Activated naive CD4-positive, alpha-beta T cell treated with Interleukin-2 at 50 U/mL for 16 hours (primary cell): Measurements from ENCODE around the gene AOAH.
"Not testable (repeated sequence)": the region's sequence is repeated elsewhere in the genome, so short reads cannot be mapped to it uniquely, and the experiment has no call there.

Source experiments
- DNase-seq: peaks from one replicate; pipeline ENCODE4 v3.0.0-alpha.2; 2020

The AOAH gene

DNA sequence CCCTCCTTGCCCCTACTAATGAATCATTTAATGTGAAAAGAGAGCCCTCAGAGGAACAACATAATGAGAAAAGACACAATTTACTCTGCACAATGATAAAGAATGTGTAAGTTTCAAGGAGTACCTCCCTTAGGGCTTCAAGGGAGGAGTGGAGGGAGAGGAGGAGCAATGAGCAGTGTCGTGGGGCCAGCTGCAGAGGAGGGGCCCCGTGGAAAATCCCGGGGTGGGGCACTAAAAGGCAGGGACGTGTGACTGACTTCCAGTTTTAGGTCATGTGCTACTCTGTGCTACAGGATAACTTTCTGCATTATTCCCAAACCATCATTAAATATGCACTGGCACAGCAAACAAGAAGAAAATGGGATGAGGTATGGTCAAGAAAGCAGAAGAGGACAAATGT, 226.5 kb downstream of the AOAH start:
- no peak for DNase-seq

DNA sequence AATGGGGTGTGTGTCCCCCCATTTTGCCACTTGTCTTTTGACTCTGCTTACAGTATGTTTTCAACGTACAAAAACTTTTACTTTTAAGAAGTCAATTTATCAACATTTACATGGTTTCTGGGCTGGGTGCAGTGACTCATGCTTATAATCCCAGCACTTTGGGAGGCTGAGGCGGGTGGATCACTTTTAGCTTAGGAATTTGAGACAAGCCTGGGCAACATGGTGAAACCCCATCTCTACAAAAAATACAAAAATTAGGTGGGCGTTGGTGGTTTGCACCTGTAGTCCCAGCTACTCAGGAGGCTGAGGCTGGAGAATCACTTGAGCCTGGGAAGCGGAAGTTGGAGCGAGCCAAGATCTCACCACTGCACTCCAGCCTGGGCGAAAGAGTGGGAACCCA, 227.1 kb downstream of the AOAH start:
- not testable (repeated sequence) for DNase-seq

DNA sequence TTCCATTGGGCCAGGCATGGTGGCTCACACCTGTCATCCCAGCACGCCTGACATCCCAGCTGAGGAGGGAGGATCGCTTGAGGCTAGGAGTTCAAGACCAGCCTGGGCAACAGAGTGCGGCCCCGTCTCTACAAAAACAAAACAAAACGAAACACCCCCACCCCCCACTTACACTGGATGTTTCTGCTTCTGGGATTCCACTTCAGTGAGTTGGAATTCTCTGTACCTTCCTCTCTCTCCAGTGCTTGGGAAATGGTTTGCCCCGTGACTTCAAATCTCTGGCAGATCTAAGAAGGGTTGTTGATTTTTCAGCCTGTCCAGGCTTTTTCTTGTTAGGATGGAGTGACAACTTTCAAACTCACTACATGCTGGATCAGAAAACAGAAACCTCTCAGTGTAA, 227.7 kb downstream of the AOAH start:
- no peak for DNase-seq

DNA sequence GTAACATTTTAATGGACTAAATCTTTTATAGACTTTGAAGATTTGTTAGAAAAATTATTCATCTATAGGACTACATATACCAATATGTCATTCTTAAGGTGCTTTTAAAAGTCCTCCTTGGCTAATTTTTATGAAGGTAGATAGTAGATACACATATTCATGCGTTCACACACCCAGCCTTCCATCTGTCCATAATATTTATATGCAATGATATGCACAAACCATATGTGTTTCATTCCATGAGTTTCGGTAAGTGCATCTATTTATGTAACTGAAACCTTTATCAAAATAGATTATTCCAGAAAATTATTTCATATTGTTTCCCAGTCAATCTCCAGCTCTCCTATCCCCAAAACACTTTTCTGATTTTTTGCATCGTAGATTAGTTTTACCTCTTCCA, 233.0 kb downstream of the AOAH start:
- DNase-seq, result no peak

DNA sequence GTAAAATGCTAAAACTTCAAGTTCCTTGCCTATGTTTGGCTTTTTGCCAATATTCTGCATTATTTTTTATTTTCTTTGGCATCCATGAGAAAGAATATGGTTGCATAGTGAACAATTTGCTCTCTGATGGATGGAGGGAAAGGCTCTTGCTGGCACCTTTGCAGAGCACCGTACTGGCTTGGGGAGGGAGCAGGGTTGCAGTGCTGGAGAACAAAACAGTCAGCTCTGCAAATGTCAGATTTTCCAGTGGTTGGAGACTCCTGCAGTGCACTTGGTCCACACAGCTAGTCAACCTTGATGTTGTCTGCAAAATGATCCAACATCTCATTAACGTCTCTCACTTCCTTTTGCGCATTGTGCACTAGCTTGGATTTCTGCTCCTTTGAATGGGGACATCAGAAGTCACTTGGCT, 233.9 kb downstream of the AOAH start:
- DNase-seq, result no peak

DNA sequence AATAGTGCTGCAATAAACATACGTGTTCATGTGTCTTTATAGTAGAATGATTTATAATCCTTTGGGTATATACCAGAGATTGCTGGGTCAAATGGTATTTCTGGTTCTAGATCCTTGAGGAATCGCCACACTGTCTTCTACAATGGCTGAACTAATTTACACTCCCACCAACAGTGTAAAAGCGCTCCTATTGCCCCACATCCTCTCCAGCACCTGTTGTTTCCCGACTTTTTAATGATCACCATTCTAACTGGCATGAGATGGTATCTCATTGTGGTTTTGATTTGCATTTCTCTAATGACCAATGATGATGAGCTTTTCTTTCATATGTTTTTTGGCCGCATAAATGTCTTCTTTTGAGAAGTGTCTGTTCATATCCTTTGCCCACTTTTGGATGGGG, 235.6 kb downstream of the AOAH start:
- not testable (repeated sequence) for DNase-seq

DNA sequence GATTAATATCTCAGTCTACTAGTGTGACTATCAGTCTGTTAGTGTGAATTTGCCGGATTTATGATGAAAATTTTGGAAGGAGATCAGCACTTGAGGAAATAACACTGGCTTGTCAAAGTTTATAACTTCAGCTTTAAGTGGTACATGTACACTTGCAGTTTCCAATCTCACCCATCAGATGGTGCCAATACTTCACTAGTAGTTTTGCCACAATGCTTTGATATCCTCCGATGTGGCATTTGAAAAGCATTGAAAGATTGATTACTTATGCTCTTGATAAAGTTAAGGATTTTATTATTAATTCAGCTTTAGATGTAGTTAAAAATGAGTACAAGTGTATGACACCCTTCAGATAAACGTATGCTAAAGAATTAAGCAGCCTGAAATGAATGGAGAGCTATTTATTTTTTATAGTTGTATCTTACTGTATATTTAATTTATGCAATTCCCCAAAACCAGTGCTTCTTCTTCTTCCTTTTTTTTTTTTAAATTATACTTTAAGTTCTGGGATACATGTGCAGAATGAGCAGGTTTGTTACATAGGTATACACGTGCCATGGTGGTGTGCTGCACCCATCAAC, 236.4 kb downstream of the AOAH start:
- DNase-seq, result peak; percentile 6

DNA sequence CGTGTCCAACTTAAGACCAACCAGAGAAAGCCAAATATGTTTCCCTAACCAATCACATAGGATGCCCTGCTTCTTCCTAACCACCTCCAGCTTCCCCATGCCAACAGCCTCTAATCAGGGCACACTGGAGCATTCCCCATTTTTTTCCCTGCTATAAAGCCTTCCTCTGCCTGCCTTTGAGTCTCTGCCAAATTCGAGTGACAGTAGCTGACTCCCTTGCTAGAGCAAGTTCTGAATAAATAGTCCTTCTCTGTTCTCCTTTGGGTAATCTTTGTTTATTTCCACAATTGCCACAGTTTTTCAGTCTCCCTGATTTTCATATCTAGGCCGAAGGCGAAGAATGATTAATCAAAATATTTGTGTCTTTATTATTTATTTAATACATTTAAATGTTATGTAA, 238.0 kb downstream of the AOAH start:
- DNase-seq, result no peak

DNA sequence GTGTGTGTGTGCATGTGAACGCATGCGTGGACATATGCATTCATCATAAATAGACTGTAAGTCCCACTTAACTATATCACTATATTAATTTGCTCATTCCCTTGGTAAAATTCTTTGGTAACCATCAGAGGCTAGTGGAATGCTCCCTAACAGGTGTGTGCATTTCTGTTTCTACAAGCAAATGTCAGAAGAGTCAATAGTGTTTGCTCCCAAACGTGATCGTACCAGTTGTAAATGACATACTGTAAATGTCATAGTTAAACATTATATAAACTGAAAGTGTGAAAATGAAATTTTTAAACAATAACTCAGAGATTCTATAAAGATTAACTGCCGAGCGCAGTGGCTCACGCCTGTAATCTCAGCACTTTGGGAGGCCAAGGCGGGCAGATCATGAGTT, 240.0 kb downstream of the AOAH start:
- no peak for DNase-seq

DNA sequence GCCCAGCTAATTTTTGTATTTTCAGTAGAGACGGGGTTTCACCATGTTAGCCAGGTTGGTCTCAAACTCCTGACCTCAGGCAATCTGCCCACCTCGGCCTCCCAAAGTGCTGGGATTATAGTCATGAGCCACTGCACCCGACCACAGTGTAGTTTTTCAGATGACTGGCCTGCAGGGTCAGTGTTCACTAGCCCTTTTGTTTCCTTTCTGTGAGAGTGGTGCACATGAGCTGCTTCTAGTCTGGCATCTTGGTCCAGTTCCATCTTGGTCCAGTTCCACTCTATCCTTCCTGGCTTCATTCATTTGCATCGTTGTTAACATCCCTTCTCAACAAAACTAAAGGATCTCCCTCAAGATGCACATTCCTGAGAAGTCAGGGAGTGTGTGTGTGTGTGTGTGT, 240.4 kb downstream of the AOAH start:
- DNase-seq, result not testable (repeated sequence)

DNA sequence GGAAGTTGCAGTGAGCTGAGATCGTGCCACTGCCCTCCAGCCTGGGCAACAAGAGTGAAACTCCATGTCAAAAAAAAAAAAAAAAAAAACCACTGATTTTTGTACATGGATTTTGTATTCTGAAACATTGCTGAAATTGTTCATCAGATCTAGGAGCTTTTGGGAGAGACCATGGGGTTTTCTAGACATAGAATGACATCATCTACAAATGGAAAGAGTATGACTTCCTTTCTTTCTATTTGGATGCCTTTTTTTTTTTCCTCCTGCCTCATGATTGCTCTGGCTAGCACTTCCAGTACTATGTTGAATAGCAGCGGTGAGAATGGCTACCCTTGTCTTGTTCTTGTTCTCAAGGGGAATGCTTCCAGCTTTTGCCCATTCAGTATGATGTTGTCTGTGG, 245.5 kb downstream of the AOAH start:
- no peak for DNase-seq

DNA sequence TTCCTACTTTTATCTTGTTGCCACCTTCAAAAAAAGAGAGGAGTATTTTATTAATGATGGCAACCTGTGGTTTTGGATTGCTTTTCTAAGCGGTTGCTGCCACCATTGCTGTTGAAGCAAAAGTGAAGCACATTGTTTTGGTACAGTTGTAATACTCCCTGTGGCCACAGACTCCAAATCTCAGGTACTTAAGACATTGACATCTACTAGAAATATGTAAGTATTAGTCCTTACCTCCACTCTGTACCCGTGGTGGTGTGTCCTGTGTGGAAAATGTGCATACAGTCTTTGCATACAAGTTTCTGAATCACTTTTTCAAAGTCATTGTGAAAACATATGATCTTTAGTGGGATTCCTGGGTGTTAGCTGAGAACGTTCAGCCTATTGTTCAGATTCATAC, 248.9 kb downstream of the AOAH start:
- DNase-seq, result no peak

DNA sequence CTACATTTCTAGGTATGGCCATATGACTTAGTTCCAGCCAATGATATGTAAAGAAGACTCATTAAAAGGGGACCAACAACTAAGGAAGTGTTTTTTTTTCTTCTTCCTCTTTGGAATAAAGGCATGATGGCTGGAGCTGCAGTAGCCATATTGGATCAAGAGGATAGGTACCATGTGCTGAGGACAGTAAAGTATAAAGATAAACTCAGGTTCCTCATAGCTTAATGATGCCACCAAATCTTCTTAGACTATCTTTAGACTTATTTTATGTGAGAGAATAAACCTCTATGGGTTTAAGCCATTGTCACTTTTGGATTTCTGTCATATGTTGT, 249.3 kb downstream of the AOAH start:
- no peak for DNase-seq

DNA sequence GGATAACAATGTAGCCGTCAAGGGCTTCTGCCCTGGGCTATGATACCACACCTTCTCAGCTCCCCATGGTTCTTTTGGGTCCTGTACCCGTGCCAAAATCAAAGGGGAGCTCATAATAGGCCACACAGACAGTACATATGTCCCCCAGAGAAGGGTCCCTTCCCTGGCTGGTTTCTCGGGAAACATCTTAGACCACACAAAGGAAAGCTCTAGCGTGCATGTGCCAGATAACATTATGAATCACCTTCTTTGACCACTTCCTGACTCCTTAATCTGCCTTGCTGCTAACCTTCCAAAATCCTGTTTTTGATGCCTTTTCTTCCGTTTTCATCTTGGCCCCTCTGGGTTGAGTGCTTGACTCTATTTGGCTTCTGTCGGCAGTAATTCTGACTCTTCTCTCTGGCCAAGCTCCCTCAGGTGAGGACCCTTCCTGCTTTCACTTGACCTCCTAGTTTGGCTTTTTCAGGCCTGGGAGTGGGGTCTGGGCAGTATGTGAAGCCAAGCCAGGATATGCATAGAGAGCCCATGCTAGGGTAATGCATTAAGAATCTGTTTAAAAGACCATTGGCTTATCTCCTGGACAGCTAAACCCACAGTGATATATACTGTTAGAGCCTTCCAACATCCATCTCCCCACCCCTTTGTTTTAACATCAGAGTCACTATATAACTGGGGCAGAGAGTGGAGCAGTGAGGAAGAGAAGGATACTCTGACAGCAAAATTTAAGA, 249.8 kb downstream of the AOAH start:
- no peak for DNase-seq

DNA sequence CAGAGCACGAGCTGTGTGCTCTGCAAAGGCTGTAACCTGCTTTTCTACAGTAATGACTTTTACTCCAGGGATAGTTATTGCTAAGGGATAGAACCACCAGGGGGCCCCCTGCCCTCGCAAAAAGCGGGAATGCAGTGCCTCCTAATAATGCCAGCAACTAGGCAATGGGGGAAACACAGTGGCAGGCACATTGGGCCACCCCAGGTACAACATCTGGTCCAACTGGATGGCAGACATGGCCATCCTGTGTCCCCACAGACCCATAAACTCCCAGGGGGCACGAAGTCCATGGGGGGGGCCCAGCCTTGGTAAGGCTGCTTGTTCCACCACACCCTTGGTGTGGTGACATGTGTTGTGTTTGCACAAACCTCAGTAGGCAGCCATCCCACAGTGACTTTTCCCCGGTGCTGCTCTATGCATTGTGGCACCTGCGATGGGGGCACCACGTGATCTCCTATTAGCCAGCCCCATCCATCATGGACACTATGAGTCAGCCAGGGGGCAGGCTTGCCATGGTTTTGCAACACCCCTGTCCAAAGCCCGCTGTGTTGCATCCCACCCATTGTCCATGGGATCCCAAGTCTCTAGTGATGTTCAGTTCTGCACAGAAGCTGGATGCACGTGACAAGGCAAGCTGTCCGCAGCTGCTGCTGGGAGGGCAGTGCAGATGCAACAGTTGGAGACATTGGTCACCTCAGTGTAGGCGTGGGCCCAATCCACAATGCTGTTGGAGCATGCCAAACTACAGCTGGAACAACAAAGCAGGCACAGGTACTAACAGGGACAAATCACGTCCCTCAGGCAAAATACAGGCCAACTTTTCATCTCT, 250.6 kb downstream of the AOAH start:
- peak; percentile 13 for DNase-seq

DNA sequence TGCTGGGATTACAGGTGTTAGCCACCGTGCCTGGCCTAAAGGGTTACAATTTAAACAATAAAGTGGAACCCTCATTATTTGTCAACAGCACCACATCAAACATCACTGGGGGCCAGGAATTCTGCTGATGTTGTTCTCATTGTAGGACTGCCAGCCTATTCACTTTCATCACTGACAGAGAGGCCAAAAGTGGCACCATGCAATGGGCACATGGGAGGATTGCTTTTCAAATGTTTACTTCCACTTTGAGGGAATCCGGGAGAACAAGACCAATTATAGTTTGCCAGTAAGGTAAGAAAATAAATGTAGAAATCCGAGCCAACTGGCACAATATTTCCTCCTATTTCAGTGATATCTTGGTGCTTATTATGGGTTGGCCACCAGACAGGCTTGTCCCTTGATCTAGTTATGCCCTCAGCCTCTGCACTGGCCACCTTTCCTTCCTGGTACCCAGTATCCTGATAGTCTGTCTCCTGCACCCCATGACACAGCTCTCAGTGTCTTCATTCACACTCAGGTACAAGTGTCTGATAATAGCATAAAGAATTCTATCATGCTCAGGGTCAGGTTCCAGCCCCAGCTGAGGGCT, 252.1 kb downstream of the AOAH start:
- no peak for DNase-seq

DNA sequence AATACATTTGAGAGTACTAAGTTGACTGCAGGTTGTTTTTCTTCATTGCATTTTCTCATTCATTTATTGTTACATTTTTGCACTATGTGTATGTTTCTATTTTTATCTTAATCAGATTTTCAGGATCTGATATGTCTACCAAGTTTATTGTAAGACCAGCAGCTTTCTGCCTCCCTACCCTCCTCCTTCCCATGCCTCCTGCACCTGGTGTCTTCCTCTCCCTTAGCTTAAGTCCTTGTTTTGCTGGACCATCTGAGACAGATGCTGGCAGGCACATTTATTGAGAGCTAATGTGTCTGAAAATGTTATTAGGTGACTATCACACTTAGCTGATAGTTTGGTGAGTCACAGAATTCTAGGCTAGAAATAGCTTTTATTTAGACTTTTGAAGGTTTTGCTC, 255.1 kb downstream of the AOAH start:
- no peak for DNase-seq

DNA sequence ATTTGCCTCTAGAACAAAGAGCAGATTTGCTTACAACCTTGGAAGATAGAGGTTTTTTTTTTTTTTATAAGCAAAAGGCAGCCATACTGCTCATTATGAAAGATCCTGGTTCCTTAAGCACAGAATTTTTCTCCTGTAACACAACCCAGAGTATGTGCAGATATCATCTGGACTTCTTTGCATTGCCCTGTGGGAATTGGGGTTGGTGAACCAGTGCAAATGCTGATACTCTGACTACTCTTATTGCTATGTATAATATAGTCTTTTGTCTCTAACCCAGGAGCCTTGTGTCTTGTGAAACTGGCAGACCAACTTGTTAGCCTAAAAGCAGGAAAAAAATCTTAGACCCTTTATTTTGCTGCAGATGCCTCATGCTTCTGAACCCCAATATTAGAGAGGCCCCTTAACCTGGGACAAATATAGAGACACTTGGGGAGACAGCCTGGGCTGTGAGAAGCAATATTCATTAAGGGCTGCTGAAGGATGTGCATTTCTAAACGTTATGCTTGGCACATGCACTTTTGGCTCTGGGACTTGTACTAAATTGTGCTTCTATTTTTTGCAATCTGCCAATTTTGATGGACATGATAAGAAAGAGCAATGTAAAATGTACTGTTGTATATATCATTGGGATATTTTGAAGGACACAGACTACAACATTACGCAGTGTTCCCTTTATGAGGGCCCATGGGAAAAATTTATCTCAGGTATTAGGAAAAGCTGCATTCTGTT, 255.8 kb downstream of the AOAH start:
- no peak for DNase-seq

DNA sequence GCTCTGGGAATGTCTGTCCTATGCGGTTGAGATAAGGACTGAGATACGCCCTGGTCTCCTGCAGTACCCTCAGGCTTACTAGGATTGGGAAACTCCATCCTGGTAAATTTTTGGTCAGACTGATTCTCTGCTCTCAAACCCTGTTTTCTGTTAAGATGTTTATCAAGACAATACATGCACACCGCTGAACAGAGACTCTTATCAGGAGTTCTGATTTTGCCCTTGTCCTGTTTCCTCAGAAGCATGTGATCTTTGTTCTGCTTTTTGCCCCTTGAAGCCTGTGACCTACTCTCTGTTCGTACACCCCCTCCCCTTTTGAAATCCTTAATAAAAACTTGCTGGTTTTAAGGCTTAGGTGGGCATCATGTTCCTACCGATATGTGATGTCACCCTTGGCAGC, 258.3 kb downstream of the AOAH start:
- not testable (repeated sequence) for DNase-seq

DNA sequence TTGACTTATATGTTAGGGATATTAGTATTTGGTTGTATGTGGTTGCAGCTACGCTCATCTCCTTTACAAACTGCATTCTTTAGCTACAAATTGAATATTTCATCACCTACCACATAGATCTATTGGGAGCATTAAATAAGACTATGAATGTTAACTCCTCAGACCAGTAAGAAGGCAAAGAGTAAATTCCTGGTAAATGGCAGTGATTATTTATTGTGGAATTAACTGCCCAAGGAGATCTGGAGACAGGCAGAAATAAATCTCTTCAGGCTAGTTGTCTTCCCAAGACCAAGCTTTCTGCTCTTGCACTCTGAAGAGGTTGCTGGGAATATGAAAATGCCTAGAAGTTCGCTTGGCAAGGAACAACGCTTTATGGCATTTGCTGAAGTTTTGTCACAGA, 260.0 kb downstream of the AOAH start:
- DNase-seq, result no peak
